ENCODE results near the gene ARHGAP29.

ARHGAP29 gene

DNA sequence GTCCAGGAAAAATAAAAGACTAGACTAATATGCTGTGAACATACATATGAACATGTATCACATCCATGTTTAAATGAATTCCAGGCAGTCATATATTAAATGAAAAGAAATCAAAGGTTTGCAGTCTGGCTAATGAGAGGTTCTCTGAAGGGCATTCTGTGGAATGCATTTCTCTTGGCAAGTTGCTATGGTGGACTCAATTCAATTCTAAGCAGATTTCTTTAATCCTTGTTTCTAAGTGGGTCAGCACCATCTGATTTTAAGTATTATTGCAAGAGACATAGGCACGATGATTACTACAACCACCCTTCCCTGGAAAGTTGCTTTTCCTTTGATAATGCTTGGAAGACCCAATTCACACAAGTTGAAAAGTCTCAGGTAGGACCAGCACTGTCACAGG is 92.5 kb downstream of the ARHGAP29 start:
- Histone ChIP-seq H3K27ac (ENCODE audit: low read depth, low read length) (no peak overlapping the region), H3K9me3 (ENCODE audit: control insufficient read depth, insufficient read depth, low read length) (no peaks in the 10 kb centered on the region), H3K4me1 (ENCODE audit: control insufficient read depth, insufficient read depth, low read length) (peaks cover 17% of the 10 kb centered on the region), H3K36me3 (ENCODE audit: control insufficient read depth, insufficient read depth, low read length) (no peaks in the 10 kb centered on the region), H3K27me3 (ENCODE audit: control insufficient read depth, insufficient read depth, low read length) (no peaks in the 10 kb centered on the region), H3K9ac (ENCODE audit: low read depth, low read length) (no peak overlapping the region), H3K4me3 (ENCODE audit: low read depth, low read length) (no peak overlapping the region)

DNA sequence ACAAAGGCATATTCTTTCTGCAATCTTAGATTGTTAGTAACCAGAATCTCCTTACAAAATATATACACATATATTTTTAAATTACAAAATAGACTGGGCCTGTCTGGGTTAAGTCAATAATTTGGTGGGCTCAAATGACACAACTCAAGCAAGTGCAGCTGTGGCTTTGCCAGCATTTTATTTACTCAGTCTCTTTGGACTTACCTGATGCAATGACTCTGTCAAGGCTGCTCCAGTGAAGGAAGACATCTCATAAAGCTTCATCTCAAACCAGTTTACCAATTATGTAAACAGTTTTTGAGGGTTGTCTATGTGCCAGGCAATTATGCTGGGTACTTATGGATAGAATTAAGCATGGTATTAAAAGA is 93.6 kb downstream of the ARHGAP29 start:
- no peaks in the 10 kb centered on the region for H3K9me3 ChIP-seq (ENCODE audit: control insufficient read depth, insufficient read depth, low read length)
- no peaks in the 10 kb centered on the region for H3K27me3 ChIP-seq (ENCODE audit: control insufficient read depth, insufficient read depth, low read length)
- H3K27ac ChIP-seq (ENCODE audit: low read depth, low read length), result no peak overlapping the region
- H3K4me3 ChIP-seq (ENCODE audit: low read depth, low read length), result no peak overlapping the region
- H3K9ac ChIP-seq (ENCODE audit: low read depth, low read length), result no peak overlapping the region
- H3K4me1 ChIP-seq (ENCODE audit: control insufficient read depth, insufficient read depth, low read length), result peaks cover 9% of the 10 kb centered on the region
- H3K36me3 ChIP-seq (ENCODE audit: control insufficient read depth, insufficient read depth, low read length), result no peaks in the 10 kb centered on the region

- no peaks in the 10 kb centered on the region for H3K9me3 ChIP-seq (ENCODE audit: control insufficient read depth, insufficient read depth, low read length)
- no peak overlapping the region for H3K9ac ChIP-seq (ENCODE audit: low read depth, low read length)
- no peak overlapping the region for H3K27ac ChIP-seq (ENCODE audit: low read depth, low read length)
- peaks cover 7% of the 10 kb centered on the region for H3K4me1 ChIP-seq (ENCODE audit: control insufficient read depth, insufficient read depth, low read length)
- no peak overlapping the region for H3K4me3 ChIP-seq (ENCODE audit: low read depth, low read length)
- no peaks in the 10 kb centered on the region for H3K36me3 ChIP-seq (ENCODE audit: control insufficient read depth, insufficient read depth, low read length)
- no peaks in the 10 kb centered on the region for H3K27me3 ChIP-seq (ENCODE audit: control insufficient read depth, insufficient read depth, low read length)
These were observed 94.1 kb downstream of the ARHGAP29 start for GRCh38 chr1:94143173-94143808.

DNA sequence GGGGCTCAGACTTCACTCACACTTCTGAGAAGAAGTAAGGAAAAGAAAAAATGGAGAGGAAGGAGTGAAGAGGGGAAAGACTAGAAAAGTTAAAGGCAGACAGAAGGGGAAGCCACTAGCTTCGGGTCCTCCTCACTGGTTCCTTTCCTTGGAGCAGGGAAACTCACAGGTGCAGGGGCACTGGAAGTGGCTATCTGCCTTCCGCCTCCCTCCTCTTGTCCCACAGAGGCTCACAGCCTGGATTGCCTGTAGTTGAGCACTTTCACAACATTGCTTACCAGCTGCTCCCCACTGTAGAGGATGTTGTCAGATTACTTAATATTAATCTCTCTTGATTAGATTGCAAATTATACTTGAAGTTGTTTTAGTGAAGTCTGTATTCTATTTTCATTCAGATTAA is 94.8 kb downstream of the ARHGAP29 start:
- no peak overlapping the region for H3K9ac ChIP-seq (ENCODE audit: low read depth, low read length)
- no peaks in the 10 kb centered on the region for H3K9me3 ChIP-seq (ENCODE audit: control insufficient read depth, insufficient read depth, low read length)
- peak overlapping the region; percentile 56 for H3K27ac ChIP-seq (ENCODE audit: low read depth, low read length)
- no peaks in the 10 kb centered on the region for H3K36me3 ChIP-seq (ENCODE audit: control insufficient read depth, insufficient read depth, low read length)
- H3K27me3 ChIP-seq (ENCODE audit: control insufficient read depth, insufficient read depth, low read length), result no peaks in the 10 kb centered on the region
- no peak overlapping the region for H3K4me3 ChIP-seq (ENCODE audit: low read depth, low read length)
- peaks cover 7% of the 10 kb centered on the region for H3K4me1 ChIP-seq (ENCODE audit: control insufficient read depth, insufficient read depth, low read length)

DNA sequence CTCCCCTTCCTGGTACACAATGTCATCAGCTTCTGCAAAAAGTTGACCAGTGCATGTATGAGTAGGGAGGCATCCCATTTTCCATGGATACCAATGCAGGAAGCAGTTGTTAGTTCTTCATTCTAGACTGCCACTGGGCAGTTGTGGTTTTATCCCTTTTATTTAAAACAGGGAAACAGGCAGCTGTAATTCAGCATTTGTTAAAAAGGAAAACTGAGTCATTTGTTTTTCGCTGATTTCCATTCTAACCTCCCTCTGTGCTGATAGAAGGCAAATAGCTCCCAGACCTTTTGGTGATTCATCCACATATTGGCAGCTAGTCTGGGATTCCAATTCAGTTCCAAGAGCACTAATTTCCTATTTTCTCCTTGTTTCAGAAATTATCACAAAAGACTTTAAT is 95.4 kb downstream of the ARHGAP29 start:
- Histone ChIP-seq H3K27me3 (ENCODE audit: control insufficient read depth, insufficient read depth, low read length) (no peaks in the 10 kb centered on the region), H3K4me1 (ENCODE audit: control insufficient read depth, insufficient read depth, low read length) (peaks cover 7% of the 10 kb centered on the region), H3K4me3 (ENCODE audit: low read depth, low read length) (no peak overlapping the region), H3K9ac (ENCODE audit: low read depth, low read length) (no peak overlapping the region), H3K27ac (ENCODE audit: low read depth, low read length) (peak overlapping the region; percentile 56), H3K9me3 (ENCODE audit: control insufficient read depth, insufficient read depth, low read length) (no peaks in the 10 kb centered on the region), H3K36me3 (ENCODE audit: control insufficient read depth, insufficient read depth, low read length) (no peaks in the 10 kb centered on the region)

GRCh38 chr1:94132111-94132510 is 105.3 kb downstream of the ARHGAP29 start:
- Histone ChIP-seq H3K36me3 (ENCODE audit: control insufficient read depth, insufficient read depth, low read length) (no peaks in the 10 kb centered on the region), H3K27ac (ENCODE audit: low read depth, low read length) (no peak overlapping the region), H3K9me3 (ENCODE audit: control insufficient read depth, insufficient read depth, low read length) (peaks cover 10% of the 10 kb centered on the region), H3K9ac (ENCODE audit: low read depth, low read length) (no peak overlapping the region), H3K4me1 (ENCODE audit: control insufficient read depth, insufficient read depth, low read length) (no peaks in the 10 kb centered on the region), H3K4me3 (ENCODE audit: low read depth, low read length) (no peak overlapping the region), H3K27me3 (ENCODE audit: control insufficient read depth, insufficient read depth, low read length) (no peaks in the 10 kb centered on the region)

DNA sequence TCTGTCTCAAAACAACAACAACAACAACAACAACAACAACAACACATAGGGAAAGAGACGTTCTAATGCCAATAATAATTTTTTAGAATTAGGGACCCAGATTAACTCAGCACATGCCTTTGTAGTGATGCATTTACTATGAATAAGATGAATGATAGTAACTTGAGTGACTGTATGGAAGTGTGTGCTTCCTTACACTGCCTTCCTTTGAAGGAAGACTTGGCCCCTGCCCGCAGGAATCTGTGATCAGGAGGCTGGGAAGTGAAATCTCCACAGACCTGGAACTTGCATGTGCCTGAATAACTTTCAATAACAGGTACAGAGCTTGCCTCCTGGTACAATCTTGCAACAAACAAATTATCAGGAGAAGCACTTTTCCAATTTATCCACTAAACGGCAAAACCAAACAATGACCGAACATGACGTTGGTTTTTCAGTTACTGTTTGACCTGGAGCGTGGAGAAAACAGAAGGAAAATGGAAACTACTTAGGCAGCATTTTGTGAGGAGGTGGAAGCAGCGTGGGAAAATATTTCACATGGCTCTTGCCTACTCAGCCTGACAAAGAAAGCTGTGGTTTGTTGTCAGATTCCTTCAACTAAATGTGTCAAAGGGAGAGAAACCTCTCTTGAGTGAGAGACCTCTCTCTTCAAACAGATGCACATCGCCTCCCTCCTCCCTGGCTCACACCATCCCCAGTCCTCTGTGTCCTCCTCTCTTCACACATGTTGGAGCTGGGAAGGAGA is 106.4 kb downstream of the ARHGAP29 start:
- Histone ChIP-seq H3K27ac (ENCODE audit: low read depth, low read length) (no peak overlapping the region), H3K36me3 (ENCODE audit: control insufficient read depth, insufficient read depth, low read length) (no peaks in the 10 kb centered on the region), H3K27me3 (ENCODE audit: control insufficient read depth, insufficient read depth, low read length) (no peaks in the 10 kb centered on the region), H3K9ac (ENCODE audit: low read depth, low read length) (no peak overlapping the region), H3K4me1 (ENCODE audit: control insufficient read depth, insufficient read depth, low read length) (peaks cover 3% of the 10 kb centered on the region; the same call in 1 of the 2 replicates), H3K4me3 (ENCODE audit: low read depth, low read length) (no peak overlapping the region), H3K9me3 (ENCODE audit: control insufficient read depth, insufficient read depth, low read length) (peaks cover 10% of the 10 kb centered on the region)

- H3K27ac ChIP-seq (ENCODE audit: low read depth, low read length), result no peak overlapping the region
These were observed 110.7 kb downstream of the ARHGAP29 start for GRCh38 chr1:94126651-94127050.

DNA sequence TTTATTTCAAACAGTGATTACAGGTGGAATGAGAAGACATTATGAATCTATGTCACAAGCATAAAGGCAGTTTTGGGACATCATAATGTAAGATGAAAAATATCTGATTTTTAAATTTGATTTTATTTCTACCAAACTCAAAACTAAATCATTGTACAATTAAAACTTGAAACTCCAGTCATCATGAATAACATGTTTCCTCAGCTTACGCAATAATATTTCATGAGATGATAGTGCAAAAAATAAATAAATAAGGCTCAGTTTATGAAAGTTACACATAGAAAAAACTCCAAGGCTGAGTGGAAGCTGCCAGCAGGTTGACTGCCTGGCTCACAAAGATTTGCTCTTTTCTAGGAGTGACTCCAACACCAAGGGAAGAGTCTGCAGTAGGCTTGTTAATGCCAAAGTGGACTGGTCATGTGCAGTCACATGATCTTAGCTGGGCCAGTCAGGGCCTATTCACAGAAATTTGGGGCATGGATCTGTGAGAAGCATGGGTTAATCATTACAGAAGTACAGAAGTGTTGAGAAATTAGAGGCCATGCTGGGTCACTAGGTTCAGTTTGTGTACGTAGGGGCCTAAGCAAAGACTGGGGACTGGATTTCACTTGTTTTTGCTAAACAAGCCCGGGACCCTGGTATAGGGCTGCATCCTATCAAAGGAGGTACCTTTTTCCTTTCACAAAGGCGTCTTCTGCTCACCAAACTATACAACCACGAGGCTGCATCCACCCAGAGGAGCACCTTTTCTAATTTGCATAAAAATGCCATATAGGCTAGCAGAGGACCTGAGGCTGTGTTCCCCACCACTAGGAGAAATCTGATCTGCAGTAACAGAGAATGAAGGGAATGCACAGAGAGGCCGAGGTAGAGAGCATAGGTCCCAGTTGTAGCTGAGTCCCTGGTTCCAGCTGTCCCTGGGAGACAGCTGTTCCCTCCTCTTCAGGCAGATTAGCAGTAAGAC is 111.6 kb downstream of the ARHGAP29 start:
- Histone ChIP-seq H3K27me3 (ENCODE audit: control insufficient read depth, insufficient read depth, low read length) (no peaks in the 10 kb centered on the region), H3K27ac (ENCODE audit: low read depth, low read length) (no peak overlapping the region), H3K4me3 (ENCODE audit: low read depth, low read length) (no peak overlapping the region), H3K9me3 (ENCODE audit: control insufficient read depth, insufficient read depth, low read length) (no peaks in the 10 kb centered on the region), H3K9ac (ENCODE audit: low read depth, low read length) (no peak overlapping the region), H3K4me1 (ENCODE audit: control insufficient read depth, insufficient read depth, low read length) (peaks cover 6% of the 10 kb centered on the region), H3K36me3 (ENCODE audit: control insufficient read depth, insufficient read depth, low read length) (no peaks in the 10 kb centered on the region)

More at GRCh38 chr1:94126651-94127050, 110.7 kb downstream of the ARHGAP29 start:
- H3K27me3 ChIP-seq (ENCODE audit: control insufficient read depth, insufficient read depth, low read length), result no peaks in the 10 kb centered on the region
- H3K4me3 ChIP-seq (ENCODE audit: low read depth, low read length), result no peak overlapping the region
- no peaks in the 10 kb centered on the region for H3K9me3 ChIP-seq (ENCODE audit: control insufficient read depth, insufficient read depth, low read length)
- H3K9ac ChIP-seq (ENCODE audit: low read depth, low read length), result no peak overlapping the region
- H3K36me3 ChIP-seq (ENCODE audit: control insufficient read depth, insufficient read depth, low read length), result no peaks in the 10 kb centered on the region
- peaks cover 3% of the 10 kb centered on the region for H3K4me1 ChIP-seq (ENCODE audit: control insufficient read depth, insufficient read depth, low read length)

DNA sequence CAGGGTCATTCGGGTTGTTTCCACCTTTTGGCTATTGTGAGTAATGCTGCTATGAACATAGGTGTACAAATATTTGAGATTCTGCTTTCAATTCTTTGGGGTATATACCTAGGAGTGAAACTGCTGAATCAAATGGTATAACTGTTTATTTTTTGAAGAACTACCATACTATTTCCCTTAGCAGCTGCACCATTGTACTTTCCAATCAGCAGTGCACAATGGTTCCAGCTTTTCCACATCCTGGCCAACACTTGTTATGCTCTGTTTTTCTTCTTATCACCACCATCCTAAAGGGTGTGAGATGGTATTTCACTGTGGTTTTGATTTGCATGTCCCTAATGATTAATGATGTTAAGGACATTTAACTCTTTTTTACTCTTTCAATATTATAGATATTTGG is 112.8 kb downstream of the ARHGAP29 start:
- H3K9ac ChIP-seq (ENCODE audit: low read depth, low read length), result no peak overlapping the region
- peaks cover 15% of the 10 kb centered on the region for H3K4me1 ChIP-seq (ENCODE audit: control insufficient read depth, insufficient read depth, low read length)
- H3K27ac ChIP-seq (ENCODE audit: low read depth, low read length), result no peak overlapping the region
- H3K4me3 ChIP-seq (ENCODE audit: low read depth, low read length), result no peak overlapping the region
- no peaks in the 10 kb centered on the region for H3K27me3 ChIP-seq (ENCODE audit: control insufficient read depth, insufficient read depth, low read length)
- no peaks in the 10 kb centered on the region for H3K9me3 ChIP-seq (ENCODE audit: control insufficient read depth, insufficient read depth, low read length)
- no peaks in the 10 kb centered on the region for H3K36me3 ChIP-seq (ENCODE audit: control insufficient read depth, insufficient read depth, low read length)
